ENCODE measurements around the gene CPNE4. TPM values are rescaled to one million over a fixed set of nuclear protein-coding genes. Genes with fewer than 3 reads are reported as not detected.

CPNE4 gene
- total and polyA plus RNA-seq, 8 donors = 0.15 to 8.9 (median 1.7) TPM

DNA sequence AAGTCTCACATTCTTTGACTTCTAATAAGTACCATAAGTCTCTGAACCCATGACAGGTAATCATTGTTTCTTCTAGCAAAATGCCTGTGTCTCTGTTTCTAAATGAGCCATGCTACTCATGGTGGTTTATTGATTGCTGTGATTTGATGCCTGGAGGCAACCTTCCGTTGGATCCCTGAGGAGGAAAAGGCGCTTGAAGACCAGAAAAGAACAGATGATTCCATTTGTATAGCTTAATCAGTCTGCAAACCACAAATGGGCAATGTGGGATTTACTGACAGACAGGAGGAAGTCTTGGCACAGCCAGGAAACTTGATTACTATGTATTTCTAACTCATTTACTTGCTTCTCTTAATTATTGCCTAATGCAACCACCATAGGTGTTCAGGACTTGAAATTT lies 428.9 kb downstream of the CPNE4 start:
- intact Hi-C loops (cut with DNase I; ENCODE audit: low total_unique reads) = no loop called here
- Histone ChIP-seq H3K36me3 (no peaks in the 10 kb centered on the region), H3K27me3 (no peaks in the 10 kb centered on the region), H3K4me3 (no peak overlapping the region), H3K9me3 (no peaks in the 10 kb centered on the region), H3K27ac (no peak overlapping the region), H3K4me1 (no peaks in the 10 kb centered on the region)
- 49 to 84% (median 62%) methylated on average over 2 of the region's 2 CpGs for WGBS, 5 donors
- no peak for TF ChIP-seq POLR2A (IDR thresholded peaks at IDR 0.05)
- TF ChIP-seq EP300 (IDR thresholded peaks at IDR 0.05) = no peak
- TF ChIP-seq, protein P1, sequence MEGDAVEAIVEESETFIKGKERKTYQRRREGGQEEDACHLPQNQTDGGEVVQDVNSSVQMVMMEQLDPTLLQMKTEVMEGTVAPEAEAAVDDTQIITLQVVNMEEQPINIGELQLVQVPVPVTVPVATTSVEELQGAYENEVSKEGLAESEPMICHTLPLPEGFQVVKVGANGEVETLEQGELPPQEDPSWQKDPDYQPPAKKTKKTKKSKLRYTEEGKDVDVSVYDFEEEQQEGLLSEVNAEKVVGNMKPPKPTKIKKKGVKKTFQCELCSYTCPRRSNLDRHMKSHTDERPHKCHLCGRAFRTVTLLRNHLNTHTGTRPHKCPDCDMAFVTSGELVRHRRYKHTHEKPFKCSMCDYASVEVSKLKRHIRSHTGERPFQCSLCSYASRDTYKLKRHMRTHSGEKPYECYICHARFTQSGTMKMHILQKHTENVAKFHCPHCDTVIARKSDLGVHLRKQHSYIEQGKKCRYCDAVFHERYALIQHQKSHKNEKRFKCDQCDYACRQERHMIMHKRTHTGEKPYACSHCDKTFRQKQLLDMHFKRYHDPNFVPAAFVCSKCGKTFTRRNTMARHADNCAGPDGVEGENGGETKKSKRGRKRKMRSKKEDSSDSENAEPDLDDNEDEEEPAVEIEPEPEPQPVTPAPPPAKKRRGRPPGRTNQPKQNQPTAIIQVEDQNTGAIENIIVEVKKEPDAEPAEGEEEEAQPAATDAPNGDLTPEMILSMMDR (IDR thresholded peaks at IDR 0.05) = no peak
- TF ChIP-seq POLR2AphosphoS5 (IDR thresholded peaks at IDR 0.05) = no peak
- DNase-seq = no peak

DNA sequence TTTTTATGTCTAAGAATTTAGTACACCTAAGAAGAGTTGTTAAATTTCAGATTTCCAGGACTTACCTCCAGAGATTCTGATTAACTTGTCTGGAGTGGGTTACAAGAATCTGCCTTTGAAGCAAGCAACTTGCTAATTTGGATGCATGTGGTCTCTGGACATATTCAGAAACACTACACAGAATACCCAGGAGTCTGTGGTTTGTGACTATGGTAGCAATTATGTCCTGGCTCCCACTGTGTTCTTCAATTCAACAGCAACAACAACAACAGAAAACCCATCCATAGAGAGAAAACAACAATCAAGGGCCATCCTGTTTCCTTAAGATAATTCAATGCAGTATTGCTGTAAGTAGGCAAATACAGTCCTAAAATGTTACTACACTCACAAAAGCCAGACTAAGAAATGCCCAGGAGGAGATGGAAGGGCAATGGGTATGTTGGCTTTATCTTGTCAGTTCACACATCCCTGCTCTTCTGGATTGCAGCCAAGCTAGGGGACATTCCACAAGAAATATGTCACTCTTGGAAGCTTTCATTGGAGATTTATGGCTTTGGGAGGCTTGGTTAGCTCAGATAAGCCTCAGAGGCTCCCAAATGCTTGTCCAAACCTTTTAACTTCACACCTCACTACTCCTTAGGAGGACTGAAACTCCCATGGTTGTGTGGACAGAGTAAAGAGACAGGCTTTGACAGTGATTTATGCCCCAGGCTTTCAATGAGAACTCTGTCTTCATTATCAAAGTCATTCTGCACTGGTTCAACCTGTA lies 432.6 kb downstream of the CPNE4 start:
- Histone ChIP-seq H3K27ac (no peak overlapping the region), H3K36me3 (no peaks in the 10 kb centered on the region), H3K4me1 (no peaks in the 10 kb centered on the region), H3K9me3 (no peaks in the 10 kb centered on the region), H3K4me3 (no peak overlapping the region), H3K27me3 (no peaks in the 10 kb centered on the region)
- intact Hi-C loops (cut with DNase I; ENCODE audit: low total_unique reads) = no loop called here
- TF ChIP-seq, protein P1 (IDR thresholded peaks at IDR 0.05) = no peak
- TF ChIP-seq POLR2AphosphoS5 (IDR thresholded peaks at IDR 0.05) (no peak), POLR2A (IDR thresholded peaks at IDR 0.05) (no peak), EP300 (IDR thresholded peaks at IDR 0.05) (no peak)
- no peak for DNase-seq

DNA sequence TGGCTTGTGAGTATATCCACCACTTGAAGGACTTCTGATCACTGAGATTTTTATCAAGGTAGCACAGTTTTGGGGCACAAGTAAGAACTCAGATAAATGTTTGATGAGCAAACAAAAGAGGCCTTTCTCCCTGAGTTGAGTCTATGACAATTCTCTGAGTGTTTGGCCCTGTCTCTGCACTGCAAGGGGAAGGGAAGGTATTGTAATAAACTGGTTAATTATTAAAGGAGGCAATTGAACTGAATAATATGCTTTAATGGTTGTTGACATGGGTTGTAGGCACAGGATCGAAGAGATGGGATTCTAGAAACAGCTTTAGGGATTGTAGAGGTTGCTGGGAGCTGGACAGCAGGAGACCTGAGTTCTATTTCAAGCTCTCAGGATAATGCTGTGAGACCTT lies 437.0 kb downstream of the CPNE4 start:
- Histone ChIP-seq H3K9me3 (no peaks in the 10 kb centered on the region), H3K4me3 (no peak overlapping the region), H3K36me3 (no peaks in the 10 kb centered on the region), H3K27ac (no peak overlapping the region), H3K27me3 (no peaks in the 10 kb centered on the region), H3K4me1 (no peaks in the 10 kb centered on the region)
- DNase-seq = peak in 1 of 2 donors; percentile 7
- no peak for TF ChIP-seq POLR2AphosphoS5 (IDR thresholded peaks at IDR 0.05)
- TF ChIP-seq, protein P1 (IDR thresholded peaks at IDR 0.05) = no peak
- TF ChIP-seq EP300 (IDR thresholded peaks at IDR 0.05) = no peak
- no peak for TF ChIP-seq POLR2A (IDR thresholded peaks at IDR 0.05)
- WGBS, 5 donors = 31 to 48% (median 33%) methylated on average over 1 of the region's 1 CpG
- intact Hi-C loops (cut with DNase I; ENCODE audit: low total_unique reads) = no loop called here

DNA sequence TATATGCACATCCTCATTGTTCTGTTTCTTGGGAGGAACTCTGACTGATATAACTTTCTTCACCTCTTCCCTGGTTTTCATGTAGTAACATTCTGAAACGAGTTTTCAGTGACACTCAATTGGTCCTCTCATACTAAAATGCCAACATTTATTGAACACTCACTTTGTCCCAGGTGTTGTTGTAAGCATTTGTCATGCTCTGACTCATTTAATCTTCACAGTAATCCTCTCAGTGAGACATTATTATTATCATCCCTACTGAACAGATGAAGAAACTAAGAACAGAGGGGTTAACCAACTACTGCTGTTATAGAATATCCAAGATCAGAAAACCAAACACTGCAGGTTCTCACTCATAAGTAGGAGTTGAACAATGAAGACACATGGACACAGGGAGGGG lies 437.9 kb downstream of the CPNE4 start:
- Histone ChIP-seq H3K36me3 (no peaks in the 10 kb centered on the region), H3K27me3 (no peaks in the 10 kb centered on the region), H3K27ac (no peak overlapping the region), H3K4me1 (no peaks in the 10 kb centered on the region), H3K4me3 (no peak overlapping the region), H3K9me3 (no peaks in the 10 kb centered on the region)
- WGBS, 5 donors = 66 to 72% (median 71%) methylated on average over 1 of the region's 1 CpG
- no peak for DNase-seq
- intact Hi-C loops (cut with DNase I; ENCODE audit: low total_unique reads) = no loop called here
- TF ChIP-seq, protein P1 (IDR thresholded peaks at IDR 0.05) = no peak
- TF ChIP-seq POLR2A (IDR thresholded peaks at IDR 0.05) (no peak), EP300 (IDR thresholded peaks at IDR 0.05) (no peak), POLR2AphosphoS5 (IDR thresholded peaks at IDR 0.05) (no peak)

All from stomach (tissue), 9 donors.